HG03378 (cell line): ENCODE data around the gene EPS8L2.

ENCODE experiments used
- ATAC-seq: cut with Tn5 transposase; IDR thresholded peaks from one replicate; pipeline ENCODE4 v1.9.1; 2021; ENCODE audit warnings: mild to moderate bottlenecking, moderate library complexity; ENCODE audit not compliant: unreplicated experiment

EPS8L2 gene

GRCh38 chr11:705646-706438 lies at the start of gene EPS8L2:
TSS of gene EPS8L2 (plus strand) at chr11:706231. CDS start at chr11:709408, 3,177 bp downstream.
- no peak for ATAC-seq

GRCh38 chr11:656426-656825 lies 49.6 kb upstream of the EPS8L2 start:
- no peak for ATAC-seq

- ATAC-seq, result no peak
These were observed 49.2 kb upstream of the EPS8L2 start for GRCh38 chr11:656866-657265.

GRCh38 chr11:657691-658126 lies 48.3 kb upstream of the EPS8L2 start:
- ATAC-seq, result no peak

GRCh38 chr11:659532-660085 lies 46.4 kb upstream of the EPS8L2 start:
- no peak for ATAC-seq

- ATAC-seq, result no peak
These were observed 45.8 kb upstream of the EPS8L2 start for GRCh38 chr11:660281-660680.

GRCh38 chr11:660681-661444 lies 45.2 kb upstream of the EPS8L2 start:
- ATAC-seq, result no peak

GRCh38 chr11:662689-663274 lies 43.2 kb upstream of the EPS8L2 start:
- ATAC-seq, result no peak

- ATAC-seq, result no peak
These were observed 40.8 kb upstream of the EPS8L2 start for GRCh38 chr11:665062-665703.

- no peak for ATAC-seq
These were observed 40.2 kb upstream of the EPS8L2 start for GRCh38 chr11:665704-666281.

- no peak for ATAC-seq
These were observed 32.2 kb upstream of the EPS8L2 start for GRCh38 chr11:673866-674265.

- ATAC-seq, result no peak
These were observed 31.6 kb upstream of the EPS8L2 start for GRCh38 chr11:674406-674805.

GRCh38 chr11:678297-678696 lies 27.7 kb upstream of the EPS8L2 start:
- no peak for ATAC-seq

GRCh38 chr11:679271-680207 lies 26.5 kb upstream of the EPS8L2 start:
- no peak for ATAC-seq

- ATAC-seq, result no peak
These were observed 25.6 kb upstream of the EPS8L2 start for GRCh38 chr11:680476-680875.

GRCh38 chr11:680970-681369 lies 25.1 kb upstream of the EPS8L2 start:
- ATAC-seq, result no peak

- ATAC-seq, result no peak
These were observed 19.4 kb upstream of the EPS8L2 start for GRCh38 chr11:686451-687243.

GRCh38 chr11:687751-688150 lies 18.3 kb upstream of the EPS8L2 start:
- no peak for ATAC-seq

- ATAC-seq, result no peak
These were observed 17.4 kb upstream of the EPS8L2 start for GRCh38 chr11:688681-689080.
